ENCODE data around the gene CUX1. TPM values are rescaled to one million over a fixed set of nuclear protein-coding genes. Genes with fewer than 3 reads are reported as not detected.

The CUX1 gene
- total RNA-seq, 1 experiment from 2014 or later: 47.6 TPM

- no peaks in the 10 kb centered on the region for H3K4me1 Mint-ChIP-seq (ENCODE audit: insufficient read depth, unreplicated experiment)
- BruUV-seq (replicated peaks): no TSS peak
- peaks cover 55% of the 10 kb centered on the region for H3K36me3 Mint-ChIP-seq (ENCODE audit: insufficient read depth, unreplicated experiment)
- H3K9me3 Mint-ChIP-seq (ENCODE audit: unreplicated experiment): no peaks in the 10 kb centered on the region
- intact Hi-C loops (cut with micrococcal nuclease): no loop called here
- ChIA-PET POLR2A (no interaction called here), CTCF (no interaction called here)
- no peak for DNase-seq (ENCODE audit: unreplicated experiment)
- H3K4me3 Mint-ChIP-seq (ENCODE audit: unreplicated experiment): no peak overlapping the region
- no peak overlapping the region for H3K27ac Mint-ChIP-seq (ENCODE audit: low read depth, unreplicated experiment)
- TF ChIP-seq CTCF (IDR thresholded peaks at IDR 0.05; ENCODE audit: unreplicated experiment): no peak
- H3K27me3 Mint-ChIP-seq (ENCODE audit: insufficient read depth, unreplicated experiment): no peaks in the 10 kb centered on the region
Measured at GRCh38 chr7:102115931-102116330, 298.5 kb downstream of the CUX1 start.

- H3K27ac Mint-ChIP-seq (ENCODE audit: low read depth, unreplicated experiment): no peak overlapping the region
- ChIA-PET POLR2A (no interaction called here), CTCF (interaction anchor here (0.6 kb wide), 1 partner anchor 394 kb away, joined by 3 read pairs; no protein-coding TSS in a partner anchor)
- H3K4me3 Mint-ChIP-seq (ENCODE audit: unreplicated experiment): no peak overlapping the region
- H3K27me3 Mint-ChIP-seq (ENCODE audit: insufficient read depth, unreplicated experiment): no peaks in the 10 kb centered on the region
- DNase-seq (ENCODE audit: unreplicated experiment): no peak
- intact Hi-C loops (cut with micrococcal nuclease): no loop called here
- H3K9me3 Mint-ChIP-seq (ENCODE audit: unreplicated experiment): no peaks in the 10 kb centered on the region
- H3K4me1 Mint-ChIP-seq (ENCODE audit: insufficient read depth, unreplicated experiment): peaks cover 4% of the 10 kb centered on the region
- TF ChIP-seq CTCF (IDR thresholded peaks at IDR 0.05; ENCODE audit: unreplicated experiment): no peak
- H3K36me3 Mint-ChIP-seq (ENCODE audit: insufficient read depth, unreplicated experiment): peaks cover 40% of the 10 kb centered on the region
- BruUV-seq (replicated peaks): no TSS peak
Measured at GRCh38 chr7:102117743-102118142, 300.3 kb downstream of the CUX1 start.

GRCh38 chr7:102119213-102119651, 301.8 kb downstream of the CUX1 start:
- no peak for DNase-seq (ENCODE audit: unreplicated experiment)
- POLR2A ChIA-PET: interaction anchor here (0.6 kb wide), 1 partner anchor 37 kb away, joined by 3 read pairs; no protein-coding TSS in a partner anchor
- intact Hi-C loops (cut with micrococcal nuclease): no loop called here
- H3K4me3 Mint-ChIP-seq (ENCODE audit: unreplicated experiment): no peak overlapping the region
- CTCF ChIA-PET: interaction anchor here (1.0 kb wide), 1 partner anchor 305 kb away, joined by 4 read pairs; no protein-coding TSS in a partner anchor
- TF ChIP-seq CTCF (IDR thresholded peaks at IDR 0.05; ENCODE audit: unreplicated experiment): no peak
- H3K36me3 Mint-ChIP-seq (ENCODE audit: insufficient read depth, unreplicated experiment): peaks cover 38% of the 10 kb centered on the region
- no TSS peak for BruUV-seq (replicated peaks)
- no peaks in the 10 kb centered on the region for H3K27me3 Mint-ChIP-seq (ENCODE audit: insufficient read depth, unreplicated experiment)
- peaks cover 4% of the 10 kb centered on the region for H3K4me1 Mint-ChIP-seq (ENCODE audit: insufficient read depth, unreplicated experiment)
- H3K27ac Mint-ChIP-seq (ENCODE audit: low read depth, unreplicated experiment): no peak overlapping the region
- H3K9me3 Mint-ChIP-seq (ENCODE audit: unreplicated experiment): no peaks in the 10 kb centered on the region

GRCh38 chr7:102119925-102120324, 302.5 kb downstream of the CUX1 start:
- no peak for TF ChIP-seq CTCF (IDR thresholded peaks at IDR 0.05; ENCODE audit: unreplicated experiment)
- Mint-ChIP-seq H3K4me3 (ENCODE audit: unreplicated experiment) (no peak overlapping the region), H3K27ac (ENCODE audit: low read depth, unreplicated experiment) (no peak overlapping the region), H3K4me1 (ENCODE audit: insufficient read depth, unreplicated experiment) (peaks cover 4% of the 10 kb centered on the region), H3K9me3 (ENCODE audit: unreplicated experiment) (no peaks in the 10 kb centered on the region), H3K36me3 (ENCODE audit: insufficient read depth, unreplicated experiment) (peaks cover 38% of the 10 kb centered on the region), H3K27me3 (ENCODE audit: insufficient read depth, unreplicated experiment) (no peaks in the 10 kb centered on the region)
- BruUV-seq (replicated peaks): no TSS peak
- ChIA-PET CTCF (no interaction called here), POLR2A (interaction anchor here (0.6 kb wide), 1 partner anchor 37 kb away, joined by 3 read pairs; no protein-coding TSS in a partner anchor)
- intact Hi-C loops (cut with micrococcal nuclease): loop anchor here (10.0 kb wide), 1 partner anchor 115 kb away; no protein-coding TSS in a partner anchor
- no peak for DNase-seq (ENCODE audit: unreplicated experiment)
